MCF 10A (cell line): ENCODE measurements around the gene CILP2. TPM values are rescaled to one million over a fixed set of nuclear protein-coding genes. Genes with fewer than 3 reads are reported as not detected.

Experiments
- BruUV-seq: library from RNA; stranded (reverse); fragments of 400-500 nt; replicated peaks from 2 replicates; lab custom pipeline; 2021; lab: Mats Ljungman, UMichigan
- CTCF ChIA-PET: fragments of 300-600 bp; sonication (Branson Sonifier 250); formaldehyde crosslinking; extraction: SDS; loops from one replicate; lab custom pipeline; 2021; ENCODE audit warnings: antibody characterized with exemption, inconsistent platforms; lab: Yijun Ruan, JAX
- POLR2A ChIA-PET: fragments of 300-600, 350-650 bp; sonication (Branson Sonifier 250); formaldehyde crosslinking; extraction: SDS; loops from one replicate; lab custom pipeline; 2020; ENCODE audit warnings: antibody characterized with exemption, inconsistent platforms; lab: Yijun Ruan, JAX
- DNase-seq: peaks from one replicate; pipeline ENCODE4 v3.0.0-alpha.2; 2018; ENCODE audit not compliant: unreplicated experiment
- H3K27ac Mint-ChIP-seq: one replicate; pipeline ENCODE4 v1.8.0; 2022; ENCODE audit warnings: mild to moderate bottlenecking, low read depth, mixed read lengths; ENCODE audit not compliant: unreplicated experiment
- H3K27me3 Mint-ChIP-seq: one replicate; pipeline ENCODE4 v1.8.0; 2022; ENCODE audit warnings: mixed read lengths; ENCODE audit not compliant: insufficient read depth, unreplicated experiment
- H3K36me3 Mint-ChIP-seq: one replicate; pipeline ENCODE4 v1.8.0; 2022; ENCODE audit warnings: mild to moderate bottlenecking, moderate library complexity, mixed read lengths; ENCODE audit not compliant: insufficient read depth, unreplicated experiment
- H3K4me1 Mint-ChIP-seq: one replicate; pipeline ENCODE4 v1.8.0; 2022; ENCODE audit warnings: mixed read lengths; ENCODE audit not compliant: insufficient read depth, unreplicated experiment
- H3K4me3 Mint-ChIP-seq: one replicate; pipeline ENCODE4 v1.8.0; 2022; ENCODE audit warnings: mild to moderate bottlenecking, moderate library complexity, mixed read lengths; ENCODE audit not compliant: unreplicated experiment
- H3K9me3 Mint-ChIP-seq: one replicate; pipeline ENCODE4 v1.8.0; 2022; ENCODE audit warnings: mixed read lengths; ENCODE audit not compliant: unreplicated experiment
- intact Hi-C: fragments of 100-400 bp; cut with micrococcal nuclease; formaldehyde crosslinking; loops from 2 replicates; pipeline ENCODE4 v1.14.1; 2022
- total RNA-seq: library from RNA; stranded (reverse); gene quantifications from 2 replicates; pipeline ENCODE4 v1.2.3, GENCODE V29; 2022
- TF ChIP-seq, protein P1 (sequence below): fragments of 200-600 bp; IDR thresholded peaks from one replicate; pipeline ENCODE4 v1.8.0; 2022; ENCODE audit warnings: antibody characterized with exemption, mild to moderate bottlenecking; ENCODE audit not compliant: unreplicated experiment

The CILP2 gene
- total RNA-seq, 1 experiment from 2014 or later, result 0.12 TPM

DNA sequence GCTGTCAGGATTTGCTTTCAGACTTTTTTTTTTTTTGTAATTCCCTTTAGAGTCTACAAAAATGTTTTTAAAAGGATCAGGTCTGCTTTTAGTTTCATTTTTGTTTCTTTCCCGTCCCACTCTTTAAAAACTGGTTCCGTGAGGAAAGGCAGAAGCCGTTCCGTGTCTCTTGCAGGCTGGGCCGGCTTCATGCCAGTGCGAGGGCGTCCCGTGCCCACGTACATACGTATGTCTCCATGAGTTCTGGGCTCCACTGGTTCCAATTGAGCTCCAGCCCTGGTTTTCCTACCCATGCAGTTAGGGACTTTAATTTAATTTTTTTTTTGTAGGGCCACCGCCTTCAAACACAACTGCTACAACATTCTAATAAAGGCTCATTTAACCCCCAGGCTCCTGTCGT, 31.5 kb upstream of the CILP2 start:
- TSS peak; percentile 31 for BruUV-seq
- DNase-seq, result no peak
- Mint-ChIP-seq H3K4me1 (no peaks in the 10 kb centered on the region), H3K27ac (no peak overlapping the region), H3K9me3 (no peaks in the 10 kb centered on the region), H3K4me3 (no peak overlapping the region), H3K36me3 (peaks cover 52% of the 10 kb centered on the region), H3K27me3 (no peaks in the 10 kb centered on the region)
- TF ChIP-seq, protein P1, sequence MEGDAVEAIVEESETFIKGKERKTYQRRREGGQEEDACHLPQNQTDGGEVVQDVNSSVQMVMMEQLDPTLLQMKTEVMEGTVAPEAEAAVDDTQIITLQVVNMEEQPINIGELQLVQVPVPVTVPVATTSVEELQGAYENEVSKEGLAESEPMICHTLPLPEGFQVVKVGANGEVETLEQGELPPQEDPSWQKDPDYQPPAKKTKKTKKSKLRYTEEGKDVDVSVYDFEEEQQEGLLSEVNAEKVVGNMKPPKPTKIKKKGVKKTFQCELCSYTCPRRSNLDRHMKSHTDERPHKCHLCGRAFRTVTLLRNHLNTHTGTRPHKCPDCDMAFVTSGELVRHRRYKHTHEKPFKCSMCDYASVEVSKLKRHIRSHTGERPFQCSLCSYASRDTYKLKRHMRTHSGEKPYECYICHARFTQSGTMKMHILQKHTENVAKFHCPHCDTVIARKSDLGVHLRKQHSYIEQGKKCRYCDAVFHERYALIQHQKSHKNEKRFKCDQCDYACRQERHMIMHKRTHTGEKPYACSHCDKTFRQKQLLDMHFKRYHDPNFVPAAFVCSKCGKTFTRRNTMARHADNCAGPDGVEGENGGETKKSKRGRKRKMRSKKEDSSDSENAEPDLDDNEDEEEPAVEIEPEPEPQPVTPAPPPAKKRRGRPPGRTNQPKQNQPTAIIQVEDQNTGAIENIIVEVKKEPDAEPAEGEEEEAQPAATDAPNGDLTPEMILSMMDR, result no peak
- intact Hi-C loops, result no loop called here
- POLR2A ChIA-PET, result interaction anchor here (2.2 kb wide), 1 partner anchor 9 kb away, joined by 6 read pairs; the partner anchor contains the start of genes NDUFA13 and TSSK6
- CTCF ChIA-PET, result interaction anchor here (0.6 kb wide), 1 partner anchor 14 kb away, joined by 5 read pairs; no protein-coding TSS in a partner anchor

- POLR2A ChIA-PET, result interaction anchor here (2.2 kb wide), 1 partner anchor 8 kb away, joined by 6 read pairs; the partner anchor contains the start of genes NDUFA13 and TSSK6
- intact Hi-C loops, result no loop called here
- DNase-seq, result no peak
- H3K9me3 Mint-ChIP-seq, result no peaks in the 10 kb centered on the region
- peaks cover 56% of the 10 kb centered on the region for H3K36me3 Mint-ChIP-seq
- BruUV-seq, result no TSS peak
- H3K4me3 Mint-ChIP-seq, result no peak overlapping the region
- no peak overlapping the region for H3K27ac Mint-ChIP-seq
- H3K27me3 Mint-ChIP-seq, result no peaks in the 10 kb centered on the region
- H3K4me1 Mint-ChIP-seq, result peaks cover 5% of the 10 kb centered on the region
- CTCF ChIA-PET, result interaction anchor here (0.7 to 4.5 kb wide), 2 partner anchors 17 to 246 kb away, joined by 3 to 32 read pairs; no protein-coding TSS in a partner anchor
- TF ChIP-seq, protein P1, result no peak
Observed at GRCh38 chr19:19507354-19507753, 30.7 kb upstream of the CILP2 start.

- POLR2A ChIA-PET, result interaction anchor here (0.7 kb wide), 1 partner anchor 8 kb away, joined by 3 read pairs; the partner anchor contains the start of gene NDUFA13
- CTCF ChIA-PET, result interaction anchor here (0.6 to 4.5 kb wide), 2 partner anchors 18 to 1877 kb away, joined by 3 to 32 read pairs; no protein-coding TSS in a partner anchor
- intact Hi-C loops, result no loop called here
- H3K4me1 Mint-ChIP-seq, result peaks cover 6% of the 10 kb centered on the region
- H3K27ac Mint-ChIP-seq, result no peak overlapping the region
- H3K4me3 Mint-ChIP-seq, result no peak overlapping the region
- TF ChIP-seq, protein P1, result no peak
- no peak for DNase-seq
- H3K27me3 Mint-ChIP-seq, result no peaks in the 10 kb centered on the region
- BruUV-seq, result no TSS peak
- no peaks in the 10 kb centered on the region for H3K9me3 Mint-ChIP-seq
- H3K36me3 Mint-ChIP-seq, result peaks cover 50% of the 10 kb centered on the region
Observed at GRCh38 chr19:19508217-19508616, 29.8 kb upstream of the CILP2 start.

- TF ChIP-seq, protein P1, result no peak
- peaks cover 45% of the 10 kb centered on the region for H3K36me3 Mint-ChIP-seq
- POLR2A ChIA-PET, result interaction anchor here (0.6 to 0.8 kb wide), 2 partner anchors 133 to 873 kb away, joined by 3 to 4 read pairs; no protein-coding TSS in a partner anchor
- H3K27me3 Mint-ChIP-seq, result no peaks in the 10 kb centered on the region
- peak overlapping the region; percentile 63 for H3K27ac Mint-ChIP-seq
- DNase-seq, result no peak
- H3K9me3 Mint-ChIP-seq, result no peaks in the 10 kb centered on the region
- no peak overlapping the region for H3K4me3 Mint-ChIP-seq
- CTCF ChIA-PET, result interaction anchor here (0.6 to 4.5 kb wide), 4 partner anchors 20 to 1307 kb away, joined by 3 to 32 read pairs (median 3); no protein-coding TSS in a partner anchor
- peaks cover 6% of the 10 kb centered on the region for H3K4me1 Mint-ChIP-seq
- BruUV-seq, result no TSS peak
- intact Hi-C loops, result no loop called here
Observed at GRCh38 chr19:19510432-19510831, 27.6 kb upstream of the CILP2 start.
